Measurements from ENCODE around the gene SGSM2.

DNA sequence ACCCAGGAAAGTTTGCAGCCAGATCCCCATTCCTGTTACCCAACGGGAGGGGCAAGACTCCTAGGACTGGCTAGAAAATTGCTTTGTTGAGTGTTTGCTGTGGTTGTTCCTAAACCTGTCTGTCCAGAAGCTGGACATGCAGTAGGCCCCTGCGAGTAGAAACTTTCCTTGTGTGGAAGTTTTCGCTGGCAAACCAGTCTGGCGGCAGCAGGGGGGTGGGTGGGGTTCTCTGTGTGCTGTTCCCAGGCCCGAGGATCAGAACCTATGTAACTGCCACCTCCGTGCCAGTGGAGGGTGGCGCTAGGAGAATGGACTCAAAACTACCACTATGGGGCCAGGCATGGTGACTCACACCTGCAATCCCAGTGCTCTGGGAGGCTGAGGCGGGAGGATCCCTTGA is 9.2 kb downstream of the SGSM2 start:
- TF ChIP-seq TAF1 (CRISPR knock-in tag; IDR thresholded peaks at IDR 0.05) (no peak), KAT8 (CRISPR knock-in tag; IDR thresholded peaks at IDR 0.05) (no peak), MAFF (IDR thresholded peaks at IDR 0.05; ENCODE audit: low read depth, low read length) (no peak), SNAI1 (CRISPR knock-in tag; IDR thresholded peaks at IDR 0.05; ENCODE audit: borderline replicate concordance) (no peak), MTA3 (CRISPR knock-in tag; IDR thresholded peaks at IDR 0.05) (no peak)
- TF ChIP-seq, protein P1, sequence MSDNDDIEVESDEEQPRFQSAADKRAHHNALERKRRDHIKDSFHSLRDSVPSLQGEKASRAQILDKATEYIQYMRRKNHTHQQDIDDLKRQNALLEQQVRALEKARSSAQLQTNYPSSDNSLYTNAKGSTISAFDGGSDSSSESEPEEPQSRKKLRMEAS (IDR thresholded peaks at IDR 0.05), result no peak

Data from HepG2 (cell line).